ENCODE data around the gene ACAD11. TPM values are rescaled to one million over a fixed set of nuclear protein-coding genes. Genes with fewer than 3 reads are reported as not detected.

The ACAD11 gene
- total RNA-seq, 2 donors from 2014 or later = 52.8 to 100 TPM

- Histone ChIP-seq H3K27ac (no peak overlapping the region), H3K4me3 (no peak overlapping the region), H3K36me3 (no peaks in the 10 kb centered on the region), H3K27me3 (replicated peaks; ENCODE audit: insufficient read depth) (no peaks in the 10 kb centered on the region), H3K4me1 (ENCODE audit: control insufficient read depth in 1 of 2, low read depth in 2 of 2) (peaks cover 16 to 20% of the 10 kb centered on the region in 2 donors), H3K9me3 (no peaks in the 10 kb centered on the region)
- ATAC-seq (ENCODE audit: insufficient number of reproducible peaks, low FRiP score, low read depth) = no peak
- no peak for DNase-seq (ENCODE audit: low spot score)
- TF ChIP-seq CTCF (IDR thresholded peaks at IDR 0.05) = no peak
Measured at GRCh38 chr3:132629928-132630327, 29.7 kb downstream of the ACAD11 start.

DNA sequence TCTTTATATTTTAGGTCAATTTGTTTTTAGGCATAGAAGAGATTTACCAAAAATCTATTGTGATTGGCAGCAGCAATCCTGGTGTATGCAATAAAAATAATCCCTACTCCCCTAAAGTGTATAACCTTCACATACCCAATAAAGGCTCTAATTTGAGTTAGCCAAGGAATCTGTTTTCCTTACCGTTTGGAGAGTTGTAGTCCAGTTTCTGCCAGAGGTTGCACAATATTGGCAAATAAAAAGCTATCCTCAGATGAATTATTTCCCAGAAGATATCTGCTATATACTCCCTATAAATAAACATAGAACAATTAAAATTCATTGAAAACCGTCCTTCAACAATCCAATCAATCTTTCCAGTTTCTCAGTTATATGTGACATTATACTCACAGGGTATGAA lies 31.5 kb downstream of the ACAD11 start:
- H3K36me3 ChIP-seq = no peaks in the 10 kb centered on the region
- H3K27ac ChIP-seq = no peak overlapping the region
- peaks cover 24 to 26% of the 10 kb centered on the region in 2 donors for H3K4me1 ChIP-seq (ENCODE audit: control insufficient read depth in 1 of 2, low read depth in 2 of 2)

DNA sequence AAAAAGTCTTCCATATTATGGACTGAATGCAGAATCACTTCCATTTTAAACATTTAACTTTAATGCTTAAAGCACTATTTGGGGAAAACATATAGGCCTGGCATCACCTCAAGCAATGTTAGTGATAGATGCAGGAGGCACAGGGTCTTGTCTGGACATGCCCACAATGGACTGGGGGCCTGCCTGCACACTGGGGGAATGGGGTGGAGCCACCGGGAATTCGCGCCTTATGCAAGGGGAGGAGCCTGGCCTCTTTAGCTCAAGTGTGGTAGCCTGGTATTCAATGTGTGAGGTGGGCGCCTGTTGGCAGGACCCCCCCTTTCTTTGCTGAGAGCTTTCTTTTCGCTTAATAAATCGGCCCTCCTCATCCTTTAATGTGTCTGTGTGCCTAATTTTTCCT lies 32.7 kb downstream of the ACAD11 start:
- H3K4me1 ChIP-seq (ENCODE audit: control insufficient read depth in 1 of 2, low read depth in 2 of 2) = peaks cover 34 to 38% of the 10 kb centered on the region in 2 donors
- no peak for TF ChIP-seq CTCF (IDR thresholded peaks at IDR 0.05)
- DNase-seq (ENCODE audit: low spot score) (no peak), ATAC-seq (ENCODE audit: insufficient number of reproducible peaks, low FRiP score, low read depth) (no peak)
- no peaks in the 10 kb centered on the region for H3K9me3 ChIP-seq
- no peaks in the 10 kb centered on the region for H3K27me3 ChIP-seq (replicated peaks; ENCODE audit: insufficient read depth)
- no peak overlapping the region for H3K27ac ChIP-seq
- H3K36me3 ChIP-seq = no peaks in the 10 kb centered on the region
- no peak overlapping the region for H3K4me3 ChIP-seq

More for the DNA sequence above, 31.5 kb downstream of the ACAD11 start:
- no peaks in the 10 kb centered on the region for H3K9me3 ChIP-seq
- no peak overlapping the region for H3K4me3 ChIP-seq
- no peaks in the 10 kb centered on the region for H3K27me3 ChIP-seq (replicated peaks; ENCODE audit: insufficient read depth)
- DNase-seq (ENCODE audit: low spot score) (no peak), ATAC-seq (ENCODE audit: insufficient number of reproducible peaks, low FRiP score, low read depth) (no peak)
- no peak for TF ChIP-seq CTCF (IDR thresholded peaks at IDR 0.05)

DNA sequence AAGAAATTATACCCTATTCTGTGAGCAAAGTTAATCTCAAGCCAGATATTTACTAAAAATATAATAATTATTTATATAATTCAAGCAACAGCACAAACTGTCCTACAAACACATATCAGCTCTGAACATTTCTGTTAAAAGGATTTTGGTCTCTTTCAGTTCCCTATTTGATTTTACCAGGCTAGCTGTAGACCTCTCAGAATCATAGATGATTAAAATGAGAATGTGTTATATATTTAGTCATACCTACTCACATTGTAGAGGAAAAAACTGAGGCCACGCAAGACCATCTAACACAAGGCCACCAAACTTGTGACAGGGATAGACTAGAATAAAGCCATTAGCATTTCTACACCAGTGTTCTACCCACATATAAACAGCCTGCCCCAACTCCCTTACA lies 34.0 kb downstream of the ACAD11 start:
- DNase-seq (ENCODE audit: low spot score) (no peak), ATAC-seq (ENCODE audit: insufficient number of reproducible peaks, low FRiP score, low read depth) (peak; percentile 25)
- no peak for TF ChIP-seq CTCF (IDR thresholded peaks at IDR 0.05)
- H3K36me3 ChIP-seq = no peaks in the 10 kb centered on the region
- H3K27ac ChIP-seq = peak overlapping the region; percentile 19 to 56
- no peaks in the 10 kb centered on the region for H3K9me3 ChIP-seq
- no peak overlapping the region for H3K4me3 ChIP-seq
- H3K4me1 ChIP-seq (ENCODE audit: control insufficient read depth in 1 of 2, low read depth in 2 of 2) = peaks cover 34 to 41% of the 10 kb centered on the region in 2 donors
- no peaks in the 10 kb centered on the region for H3K27me3 ChIP-seq (replicated peaks; ENCODE audit: insufficient read depth)

GRCh38 chr3:132624790-132625189 lies 34.8 kb downstream of the ACAD11 start:
- peaks cover 39 to 49% of the 10 kb centered on the region in 2 donors for H3K4me1 ChIP-seq (ENCODE audit: control insufficient read depth in 1 of 2, low read depth in 2 of 2)
- no peak for TF ChIP-seq CTCF (IDR thresholded peaks at IDR 0.05)
- no peaks in the 10 kb centered on the region for H3K36me3 ChIP-seq
- no peak overlapping the region for H3K4me3 ChIP-seq
- peak overlapping the region; percentile 19 to 56 for H3K27ac ChIP-seq
- DNase-seq (ENCODE audit: low spot score) = no peak
- ATAC-seq (ENCODE audit: insufficient number of reproducible peaks, low FRiP score, low read depth) = no peak
- no peaks in the 10 kb centered on the region for H3K9me3 ChIP-seq
- no peaks in the 10 kb centered on the region for H3K27me3 ChIP-seq (replicated peaks; ENCODE audit: insufficient read depth)

Data from thoracic aorta (tissue), 2 donors.